Uterus (tissue), 4 donors: ENCODE data around the gene ESRRB. TPM values are rescaled to one million over a fixed set of nuclear protein-coding genes. Genes with fewer than 3 reads are reported as not detected.

Experiments used
- DNase-seq, 2 donors: peaks; one replicate each; pipeline ENCODE4 v3.0.0-alpha.2; 2019 to 2020
- H3K27ac ChIP-seq, 2 donors: fragments of 200-600 bp; sonication (generic); 1 replicate in 1 of 2; 2 replicates in 1 of 2; pipeline ENCODE4 v1.5.1; 2016 to 2018
- H3K27me3 ChIP-seq, 2 donors: fragments of 200-600 bp; sonication (generic); one replicate each; pipeline ENCODE4 v1.5.1; 2018 to 2019; ENCODE audit warnings: control low read depth in 1 of 2
- H3K36me3 ChIP-seq, 2 donors: fragments of 200-600 bp; sonication (generic); one replicate each; pipeline ENCODE4 v1.5.1; 2019; ENCODE audit warnings: control low read depth in 1 of 2
- H3K4me1 ChIP-seq, 2 donors: fragments of 200-600 bp; sonication (generic); one replicate each; pipeline ENCODE4 v1.5.1; 2018 to 2019; ENCODE audit warnings: control low read depth in 1 of 2
- H3K4me3 ChIP-seq, 2 donors: fragments of 200-600 bp; sonication (generic); 1 replicate in 1 of 2; 2 replicates in 1 of 2; pipeline ENCODE4 v1.5.1; 2018 to 2019; ENCODE audit warnings: mild to moderate bottlenecking in 1 of 2
- H3K9me3 ChIP-seq, 2 donors: fragments of 200-600 bp; sonication (generic); one replicate each; pipeline ENCODE4 v1.5.1; 2019; ENCODE audit warnings: control low read depth in 1 of 2
- CTCF ChIP-seq, 4 experiments: fragments of 200-600 bp in 2 of 4; fragments of 450-650 bp in 2 of 4; sonication (generic) in 2 of 4; IDR thresholded peaks; one replicate each; pipeline ENCODE4 v1.5.1; 2016 to 2019; ENCODE audit warnings: antibody characterized with exemption in 4 of 4, mild to moderate bottlenecking in 2 of 4, moderate library complexity in 1 of 4
- POLR2A ChIP-seq, 2 donors: fragments of 450-650 bp; IDR thresholded peaks; one replicate each; pipeline ENCODE4 v1.6.1; 2016; ENCODE audit warnings: antibody characterized with exemption in 2 of 2, mild to moderate bottlenecking in 1 of 2, moderate library complexity in 1 of 2
- intact Hi-C: fragments of 100-400 bp; cut with DNase I; formaldehyde crosslinking; loops from one replicate; pipeline ENCODE4 v1.15.1; 2023; ENCODE audit warnings: low total_unique reads
- total RNA-seq, 4 donors: library from RNA; depleted of rRNA in 3 of 4; stranded (reverse); fragments of >200 nt in 3 of 4; gene quantifications; one replicate each; pipeline versions ENCODE4 v1.1.0 to v1.2.4, GENCODE V29; 2014 to 2023
- donor health status: DM: yes; HTN: yes; CAD: no.

The ESRRB gene
- total RNA-seq, 4 donors from 2014 or later, result not detected

- Histone ChIP-seq H3K4me3 (no peak overlapping the region), H3K27me3 (peaks cover 0 to 30% of the 10 kb centered on the region in 2 donors), H3K27ac (no peak overlapping the region), H3K4me1 (peaks cover 0 to 5% of the 10 kb centered on the region in 2 donors), H3K9me3 (no peaks in the 10 kb centered on the region), H3K36me3 (no peaks in the 10 kb centered on the region)
- intact Hi-C loops, result no loop called here
- no peak for TF ChIP-seq POLR2A (IDR thresholded peaks at IDR 0.05)
- TF ChIP-seq CTCF (IDR thresholded peaks at IDR 0.05), result no peak
- DNase-seq, result no peak
Measured at GRCh38 chr14:76381817-76382494, 6.0 kb downstream of the ESRRB start.

- intact Hi-C loops, result no loop called here
- peaks cover 0 to 25% of the 10 kb centered on the region in 2 donors for H3K27me3 ChIP-seq
Measured at GRCh38 chr14:76382495-76382832, 6.5 kb downstream of the ESRRB start.

GRCh38 chr14:76385435-76385834 is 9.5 kb downstream of the ESRRB start:
- H3K27ac ChIP-seq, result no peak overlapping the region
- H3K27me3 ChIP-seq, result peaks cover 0 to 14% of the 10 kb centered on the region in 2 donors

More at GRCh38 chr14:76382495-76382832, 6.5 kb downstream of the ESRRB start:
- H3K4me3 ChIP-seq, result no peak overlapping the region
- DNase-seq, result no peak
- no peaks in the 10 kb centered on the region for H3K36me3 ChIP-seq
- no peaks in the 10 kb centered on the region for H3K4me1 ChIP-seq
- no peak overlapping the region for H3K27ac ChIP-seq
- TF ChIP-seq CTCF (IDR thresholded peaks at IDR 0.05), result no peak
- no peak for TF ChIP-seq POLR2A (IDR thresholded peaks at IDR 0.05)
- no peaks in the 10 kb centered on the region for H3K9me3 ChIP-seq

GRCh38 chr14:76386944-76387782 is 11.2 kb downstream of the ESRRB start:
- H3K27ac ChIP-seq, result no peak overlapping the region
- no peaks in the 10 kb centered on the region for H3K4me1 ChIP-seq
- H3K9me3 ChIP-seq, result no peaks in the 10 kb centered on the region
- intact Hi-C loops, result no loop called here
- no peaks in the 10 kb centered on the region for H3K36me3 ChIP-seq
- peak; percentile 34 to 72 (median 55) for TF ChIP-seq CTCF (IDR thresholded peaks at IDR 0.05)
- TF ChIP-seq POLR2A (IDR thresholded peaks at IDR 0.05), result no peak
- H3K4me3 ChIP-seq, result no peak overlapping the region
- DNase-seq, result peak; percentile 19 to 38
- H3K27me3 ChIP-seq, result peaks cover 0 to 8% of the 10 kb centered on the region in 2 donors

More at GRCh38 chr14:76385435-76385834, 9.5 kb downstream of the ESRRB start:
- Histone ChIP-seq H3K9me3 (no peaks in the 10 kb centered on the region), H3K4me1 (no peaks in the 10 kb centered on the region), H3K36me3 (no peaks in the 10 kb centered on the region), H3K4me3 (no peak overlapping the region)
- intact Hi-C loops, result no loop called here
- no peak for TF ChIP-seq CTCF (IDR thresholded peaks at IDR 0.05)
- TF ChIP-seq POLR2A (IDR thresholded peaks at IDR 0.05), result no peak
- DNase-seq, result no peak

GRCh38 chr14:76389841-76390240 is 13.9 kb downstream of the ESRRB start:
- no peak overlapping the region for H3K4me3 ChIP-seq
- no peak for DNase-seq
- no peak overlapping the region for H3K27ac ChIP-seq
- no peak for TF ChIP-seq CTCF (IDR thresholded peaks at IDR 0.05)
- no peak for TF ChIP-seq POLR2A (IDR thresholded peaks at IDR 0.05)
- H3K4me1 ChIP-seq, result no peaks in the 10 kb centered on the region
- intact Hi-C loops, result no loop called here
- H3K9me3 ChIP-seq, result no peaks in the 10 kb centered on the region
- no peaks in the 10 kb centered on the region for H3K27me3 ChIP-seq
- no peaks in the 10 kb centered on the region for H3K36me3 ChIP-seq
